HG02798 (cell line): Measurements from ENCODE around the gene WWOX.

Source experiments
- ATAC-seq: cut with Tn5 transposase; IDR thresholded peaks from one replicate; pipeline ENCODE4 v1.9.1; 2021; ENCODE audit warnings: mild to moderate bottlenecking; ENCODE audit not compliant: unreplicated experiment, poor library complexity

WWOX gene

DNA sequence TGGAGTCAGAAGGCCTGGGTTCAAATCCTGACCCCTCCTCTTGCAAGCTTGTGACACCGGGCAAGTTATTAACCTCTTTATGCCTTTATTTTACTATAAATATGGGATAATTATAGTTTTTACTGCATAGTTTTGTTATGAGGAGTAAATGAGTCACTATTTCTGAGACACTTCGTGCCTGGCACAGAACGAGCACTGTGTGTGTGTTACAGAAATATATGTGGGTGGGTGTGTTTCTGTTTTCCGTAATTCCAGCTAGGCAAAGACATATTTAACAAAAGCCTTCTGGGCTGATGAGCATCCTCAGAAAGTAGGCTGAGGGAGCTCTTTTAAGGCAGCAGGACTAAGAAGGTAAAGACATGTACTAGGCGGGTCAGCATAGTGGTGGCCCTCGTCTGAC, 1083.2 kb downstream of the WWOX start:
- ATAC-seq, result no peak

- no peak for ATAC-seq
Measured at GRCh38 chr16:79183571-79183970, 1084.1 kb downstream of the WWOX start.

- ATAC-seq, result no peak
Measured at GRCh38 chr16:79184464-79185030, 1085.1 kb downstream of the WWOX start.

GRCh38 chr16:79185711-79186110, 1086.3 kb downstream of the WWOX start:
- ATAC-seq, result no peak

DNA sequence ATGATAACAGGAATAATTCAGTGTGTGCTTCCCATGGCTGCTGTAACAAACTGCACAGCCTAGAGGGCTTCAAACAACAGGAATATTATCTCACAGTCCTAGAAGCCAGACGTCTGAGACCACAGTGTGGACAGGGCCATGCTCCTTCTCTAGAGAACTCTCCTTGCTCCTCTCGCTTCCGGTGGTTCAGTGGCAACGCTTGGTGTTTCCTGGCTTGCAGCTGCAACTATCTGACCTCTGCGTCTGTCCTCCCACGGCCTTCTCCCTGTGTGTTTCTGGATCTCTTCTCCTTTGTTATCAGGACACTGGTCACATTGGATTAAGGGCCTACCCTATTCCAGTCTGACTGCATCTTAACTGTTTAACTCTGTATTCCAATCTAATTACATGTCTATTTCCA, 1086.7 kb downstream of the WWOX start:
- no peak for ATAC-seq

DNA sequence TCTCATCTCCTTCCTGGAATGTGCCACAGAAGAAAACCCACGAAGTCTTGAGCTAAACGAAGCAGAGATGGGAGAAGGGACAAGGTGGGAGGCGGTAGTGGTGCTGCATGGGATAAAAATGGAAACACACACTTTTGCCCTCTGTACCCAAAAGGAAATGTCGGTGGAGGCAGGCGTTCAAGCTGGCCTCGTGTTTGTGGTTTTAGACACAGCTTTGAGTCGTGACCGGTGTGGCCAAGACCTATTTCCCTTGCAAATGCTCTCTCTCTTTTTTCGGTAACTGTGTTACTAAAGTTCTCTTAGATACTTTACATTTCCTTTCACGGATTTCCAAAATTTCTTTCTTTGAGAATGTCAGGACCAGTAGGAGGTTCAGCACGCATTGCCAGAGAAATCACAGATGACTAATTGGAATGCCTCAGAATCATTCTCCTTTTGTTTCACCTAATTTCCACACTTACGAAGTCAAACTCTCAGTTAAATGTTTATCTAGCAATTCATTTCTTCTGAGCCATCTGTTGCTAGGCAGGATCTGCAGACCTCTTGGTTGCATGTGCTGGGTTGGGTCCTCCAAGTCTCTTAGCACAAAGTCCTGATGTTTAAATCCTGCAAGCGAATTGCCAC, 1088.8 kb downstream of the WWOX start:
- ATAC-seq, result no peak

DNA sequence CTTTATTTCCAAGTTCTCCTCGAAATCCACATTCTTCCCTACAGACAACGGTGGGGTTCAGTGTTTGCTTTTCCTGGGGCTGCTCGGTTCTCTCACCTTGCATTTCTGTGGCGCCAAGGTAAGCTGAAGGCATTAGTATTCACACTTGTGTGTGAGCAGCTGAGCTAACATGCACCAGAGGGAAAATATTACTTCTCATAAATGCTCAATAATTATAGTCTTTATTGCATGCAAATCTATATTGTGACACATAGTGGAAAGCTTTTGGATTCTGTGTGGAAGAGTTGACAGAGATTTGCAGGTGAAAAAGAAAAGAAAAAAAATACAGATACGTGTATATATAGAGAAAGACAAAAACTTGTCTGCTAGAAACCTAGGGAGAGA, 1089.3 kb downstream of the WWOX start:
- no peak for ATAC-seq

DNA sequence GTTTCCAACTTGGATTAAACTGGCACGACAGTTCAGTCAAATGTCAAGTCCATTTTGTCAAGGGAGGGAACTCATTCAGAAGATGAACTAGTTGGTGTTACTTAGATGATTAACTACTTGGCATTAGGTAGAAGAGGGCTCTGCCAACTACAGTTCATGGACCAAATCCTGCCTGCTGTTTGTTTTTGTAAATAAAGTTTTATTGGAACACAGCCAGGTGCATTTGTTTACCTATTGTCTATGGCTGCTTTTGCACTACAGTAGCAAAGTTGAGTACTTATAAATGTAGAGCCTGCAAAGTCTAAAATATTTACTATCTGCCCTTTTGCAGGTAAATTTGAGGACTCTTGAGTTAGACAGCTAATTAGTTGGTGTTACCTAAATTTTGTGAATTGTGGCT, 1091.1 kb downstream of the WWOX start:
- no peak for ATAC-seq

- no peak for ATAC-seq
Measured at GRCh38 chr16:79191933-79192332, 1092.5 kb downstream of the WWOX start.

GRCh38 chr16:79192904-79193303, 1093.5 kb downstream of the WWOX start:
- ATAC-seq, result no peak

DNA sequence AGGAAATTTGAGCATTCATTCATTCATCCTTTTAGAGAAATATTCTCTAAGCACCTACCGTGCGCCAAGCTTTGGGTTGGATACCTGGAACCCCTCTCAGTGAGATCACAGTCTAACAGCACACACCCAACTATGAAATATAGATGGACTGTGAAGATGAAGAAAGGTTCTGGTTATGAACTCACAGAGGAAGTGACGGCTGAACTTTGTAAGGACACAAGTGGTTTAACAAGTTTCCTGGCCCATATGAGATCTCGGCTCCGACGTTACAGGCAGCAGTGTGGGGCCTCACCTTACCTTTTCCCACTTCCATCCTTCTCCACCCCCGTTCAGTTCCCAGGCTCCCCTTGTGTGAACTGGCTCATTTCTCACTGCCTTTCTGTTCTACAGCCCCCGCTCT, 1094.8 kb downstream of the WWOX start:
- ATAC-seq, result no peak

GRCh38 chr16:79195938-79196337, 1096.5 kb downstream of the WWOX start:
- no peak for ATAC-seq

DNA sequence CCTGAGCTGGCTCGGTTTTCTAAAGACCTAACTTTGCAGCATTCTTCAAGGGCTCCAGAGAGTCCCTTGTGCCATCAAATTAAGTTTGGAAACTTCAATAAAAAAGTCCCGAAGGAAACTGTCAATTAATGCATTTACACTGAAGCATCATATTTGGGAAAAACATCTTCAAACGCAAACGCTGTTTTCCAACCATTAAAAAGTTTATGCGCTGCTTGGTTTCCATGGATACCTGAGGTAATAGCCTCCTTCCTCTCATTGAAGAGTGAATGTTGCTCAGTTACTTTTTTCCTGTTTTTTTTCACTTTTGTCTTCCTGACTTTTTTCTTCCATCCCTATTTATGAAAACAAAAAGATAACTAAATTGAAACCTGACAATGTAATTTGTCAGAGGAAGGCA, 1102.0 kb downstream of the WWOX start:
- ATAC-seq, result no peak

- ATAC-seq, result no peak
Measured at GRCh38 chr16:79202977-79203376, 1103.5 kb downstream of the WWOX start.

- ATAC-seq, result no peak
Measured at GRCh38 chr16:79204486-79204885, 1105.0 kb downstream of the WWOX start.

DNA sequence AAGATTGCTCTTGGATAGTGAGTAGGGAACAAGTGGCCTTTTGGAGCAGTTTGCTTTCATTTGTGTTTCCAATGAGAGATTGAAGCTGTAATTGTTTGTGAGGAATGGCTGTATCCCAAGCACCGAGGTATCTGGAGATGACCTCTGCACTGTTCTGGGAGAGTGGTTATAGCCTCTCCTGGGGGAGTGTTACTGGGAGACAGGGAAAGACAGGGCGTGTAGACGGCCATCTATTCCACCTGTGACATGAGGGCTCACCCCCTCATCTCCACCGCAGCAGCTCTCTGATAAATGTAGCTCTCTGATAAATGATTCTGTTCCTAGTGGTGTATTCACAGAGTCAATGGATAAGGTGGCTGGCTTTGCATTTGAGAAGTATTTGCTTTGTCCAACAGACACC, 1107.4 kb downstream of the WWOX start:
- no peak for ATAC-seq

GRCh38 chr16:79209308-79209707, 1109.9 kb downstream of the WWOX start:
- no peak for ATAC-seq

GRCh38 chr16:79210607-79211006, 1111.2 kb downstream of the WWOX start:
- no peak for ATAC-seq

- no peak for ATAC-seq
Measured at GRCh38 chr16:79211586-79211985, 1112.1 kb downstream of the WWOX start.

DNA sequence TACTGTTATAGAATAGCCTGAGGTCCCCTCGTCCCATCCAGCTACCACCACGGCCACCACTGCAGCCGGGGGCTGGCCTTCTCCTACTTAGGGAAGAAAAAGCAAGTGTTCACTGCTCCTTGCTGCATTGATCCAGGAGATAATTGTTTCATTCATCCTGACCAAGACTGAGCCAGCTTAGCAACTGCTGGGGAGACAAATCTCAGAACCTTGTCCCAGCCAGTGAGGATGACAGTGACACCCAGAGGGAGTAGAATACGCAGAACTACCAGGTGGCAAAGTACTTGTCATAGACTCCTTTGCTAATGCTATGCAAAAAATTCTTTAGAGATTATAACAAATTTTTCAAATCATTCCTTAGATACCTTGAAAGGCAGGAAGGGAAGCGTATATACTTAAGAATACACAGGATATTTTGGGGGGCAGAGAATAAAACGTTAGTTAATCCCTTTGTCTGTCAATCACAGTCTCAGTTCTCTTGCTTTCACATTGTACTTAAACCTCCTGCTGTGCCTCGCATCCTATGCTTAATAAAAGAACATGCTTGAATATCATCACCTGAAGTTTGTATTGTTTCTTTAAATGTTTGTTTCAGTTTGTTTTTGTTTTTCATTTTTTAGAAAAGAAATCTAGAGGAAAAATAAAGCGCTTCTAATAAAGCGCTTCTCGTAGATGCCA, 1112.8 kb downstream of the WWOX start:
- ATAC-seq, result no peak

GRCh38 chr16:79213214-79213613, 1113.8 kb downstream of the WWOX start:
- ATAC-seq, result no peak

DNA sequence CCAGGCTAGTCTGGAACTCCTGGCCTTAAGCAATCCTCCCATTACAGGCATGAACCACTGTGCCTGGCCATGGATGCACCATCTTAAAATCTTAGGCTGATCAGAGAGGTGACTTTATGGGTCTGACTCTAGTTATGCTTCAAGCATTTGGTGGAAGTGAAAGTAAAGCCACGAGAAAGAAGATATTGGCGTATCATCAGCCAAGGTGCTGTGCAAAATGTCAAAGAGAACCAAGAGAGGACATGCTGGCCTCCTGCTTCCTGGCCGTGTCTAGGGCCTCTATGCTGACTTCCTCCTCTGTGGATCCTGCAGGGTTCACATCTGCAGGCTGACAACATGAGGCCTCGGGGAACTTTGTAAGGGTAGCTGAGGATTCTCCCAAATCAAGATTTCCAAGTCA, 1115.8 kb downstream of the WWOX start:
- no peak for ATAC-seq
